HG02943 (cell line): ENCODE data around the gene KREMEN1.

Source experiments
- ATAC-seq: cut with Tn5 transposase; IDR thresholded peaks from one replicate; pipeline ENCODE4 v1.9.1; 2021; ENCODE audit warnings: mild to moderate bottlenecking, low read depth, moderate library complexity; ENCODE audit not compliant: unreplicated experiment

The KREMEN1 gene

GRCh38 chr22:29203488-29204454, 130.9 kb downstream of the KREMEN1 start:
- no peak for ATAC-seq

GRCh38 chr22:29204455-29205183, 131.8 kb downstream of the KREMEN1 start:
- no peak for ATAC-seq

DNA sequence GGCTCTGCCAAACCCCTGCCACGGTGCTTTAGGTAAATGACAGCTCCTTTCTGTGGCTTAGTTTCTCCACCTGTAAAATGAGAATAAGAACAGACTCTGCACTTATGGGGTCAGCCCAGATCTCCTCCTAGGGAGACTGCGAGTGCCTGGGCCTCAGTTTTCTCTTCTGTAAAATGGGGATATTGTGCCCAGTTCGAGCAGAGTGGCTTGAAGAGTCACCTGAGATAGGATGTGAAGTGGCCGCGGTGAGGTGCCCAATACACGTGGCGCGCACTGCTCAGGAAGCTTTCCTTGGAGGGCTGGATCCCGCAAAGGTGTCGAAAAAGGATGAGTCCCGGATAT, 132.4 kb downstream of the KREMEN1 start:
- no peak for ATAC-seq

DNA sequence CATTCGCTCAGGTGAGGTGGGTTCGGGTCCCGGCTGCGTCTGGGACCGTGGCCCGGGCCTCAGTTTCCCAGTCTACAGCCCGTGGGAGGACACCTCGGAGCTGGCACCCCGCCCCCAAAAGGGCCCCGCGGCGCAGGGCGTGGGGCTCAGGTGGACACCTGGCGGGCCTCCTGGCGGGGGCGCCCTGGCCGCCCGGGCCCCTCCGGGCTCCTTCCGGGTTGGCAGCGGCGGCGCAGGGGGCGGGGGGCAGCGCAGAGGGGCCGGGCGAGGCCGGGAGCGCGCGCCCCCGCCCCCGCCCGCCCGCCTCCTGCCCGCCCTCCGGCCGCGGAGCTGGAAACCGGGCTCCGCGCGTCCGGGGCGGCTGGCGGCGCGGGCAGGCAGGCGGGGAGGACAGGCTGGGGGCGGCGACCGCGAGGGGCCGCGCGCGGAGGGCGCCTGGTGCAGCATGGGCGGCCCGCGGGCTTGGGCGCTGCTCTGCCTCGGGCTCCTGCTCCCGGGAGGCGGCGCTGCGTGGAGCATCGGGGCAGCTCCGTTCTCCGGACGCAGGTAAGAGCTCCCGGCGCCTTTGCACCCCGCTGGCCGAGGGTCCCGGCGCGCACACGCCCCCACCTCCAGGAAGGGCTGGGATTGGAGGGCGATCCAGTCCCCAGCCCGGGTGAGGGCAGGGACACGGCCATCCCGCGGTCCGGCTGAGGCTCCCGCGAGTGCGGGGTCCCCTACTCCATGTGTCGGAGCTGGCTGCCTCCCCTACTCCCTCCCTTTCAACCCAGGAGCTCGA, 132.9 kb downstream of the KREMEN1 start, which contains the start of gene EMID1:
Gene EMID1, plus strand, starts transcription at position 303 of the 778 bp plus-strand sequence. Its CDS starts 143 bp downstream, at position 446.
- no peak for ATAC-seq

DNA sequence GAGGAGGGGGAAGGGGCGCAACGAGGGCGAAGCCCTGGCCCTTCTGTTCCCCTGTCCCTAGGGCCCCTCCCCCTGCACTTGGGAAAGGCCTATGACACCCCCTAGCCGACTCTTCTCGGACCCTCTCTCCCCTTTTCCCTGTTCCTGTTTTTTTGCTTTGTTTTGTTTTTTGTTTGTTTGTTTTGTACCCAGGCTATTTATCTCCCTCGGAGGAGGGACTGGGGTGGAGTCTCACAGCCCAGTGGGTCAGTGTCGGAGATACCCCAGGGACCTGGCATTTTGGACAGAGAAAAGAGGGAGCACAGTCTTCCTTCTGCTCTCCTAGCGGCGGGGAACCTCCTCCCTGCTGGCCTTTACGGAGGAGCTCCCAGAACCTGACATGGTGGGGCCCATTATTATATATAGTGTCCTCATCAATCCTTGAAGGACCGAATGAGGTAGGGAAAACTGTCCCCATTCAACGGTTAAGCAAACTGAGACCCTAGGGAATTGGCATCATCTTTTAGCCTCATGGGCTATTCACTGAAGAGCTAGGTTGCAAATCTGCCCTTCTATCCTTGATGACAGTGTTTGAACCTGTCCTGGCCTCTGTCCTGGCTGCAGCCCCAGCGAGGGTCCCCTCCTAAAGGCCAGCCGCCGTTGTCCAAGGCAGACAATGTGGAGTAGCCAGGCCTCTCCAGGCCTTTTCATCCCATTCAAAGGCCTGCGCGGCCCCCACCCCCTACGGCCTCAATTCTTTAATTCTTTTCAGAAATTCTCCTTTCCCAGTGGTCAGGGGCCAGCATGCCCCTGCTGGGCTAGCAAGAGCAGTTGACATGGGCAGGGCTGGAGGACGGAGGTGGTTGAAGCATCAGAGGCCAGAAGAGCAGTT, 133.8 kb downstream of the KREMEN1 start:
- no peak for ATAC-seq

- ATAC-seq: no peak
These were observed 134.4 kb downstream of the KREMEN1 start for GRCh38 chr22:29207243-29207550.

DNA sequence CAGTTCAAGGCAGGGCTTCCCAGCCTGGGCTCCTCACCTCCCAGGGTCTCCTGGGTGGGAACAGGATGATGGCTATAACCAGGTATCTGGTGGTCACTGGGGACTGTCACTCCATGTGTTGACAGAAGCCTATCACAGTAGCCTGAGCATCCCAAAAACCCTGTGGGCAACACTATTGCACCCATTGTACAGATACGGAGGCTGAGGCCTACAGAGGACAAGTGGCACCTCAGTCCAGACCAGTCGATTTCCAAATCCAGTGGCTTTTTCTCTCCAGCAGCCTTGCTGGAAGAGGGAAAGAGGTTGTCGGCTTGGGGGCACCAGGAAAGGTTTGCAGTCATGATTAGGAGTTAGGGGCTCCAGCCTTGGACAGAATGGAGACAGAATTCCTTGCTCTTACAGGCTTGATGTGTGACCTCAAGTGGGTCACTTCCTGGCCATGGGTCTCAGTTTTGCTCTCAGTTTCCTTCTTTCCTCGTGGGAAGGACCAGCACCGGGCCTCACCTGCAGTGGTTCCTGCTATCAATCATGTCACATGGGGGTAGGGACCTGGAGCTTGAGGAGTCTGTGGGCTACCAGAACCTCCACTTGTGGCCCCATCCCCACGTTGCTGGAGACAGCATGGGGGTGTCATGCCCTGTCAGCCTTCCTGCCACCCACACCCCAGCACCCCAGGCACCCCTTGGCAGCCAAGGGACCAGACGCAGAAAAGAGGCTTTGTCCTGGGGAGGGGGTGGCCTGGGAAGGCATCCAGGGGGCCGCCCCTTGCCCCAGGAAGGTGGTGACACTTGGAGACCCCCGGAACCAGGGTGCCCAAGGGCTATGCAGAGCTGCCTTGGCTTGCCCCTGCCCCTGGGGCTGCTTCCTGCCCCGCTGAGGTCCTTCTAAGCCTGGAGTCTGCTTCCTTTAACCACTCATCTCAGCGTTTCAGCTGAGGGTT, 135.0 kb downstream of the KREMEN1 start:
- no peak for ATAC-seq

- ATAC-seq: no peak
These were observed 135.6 kb downstream of the KREMEN1 start for GRCh38 chr22:29208502-29208862.

- no peak for ATAC-seq
These were observed 136.2 kb downstream of the KREMEN1 start for GRCh38 chr22:29208879-29209623.

DNA sequence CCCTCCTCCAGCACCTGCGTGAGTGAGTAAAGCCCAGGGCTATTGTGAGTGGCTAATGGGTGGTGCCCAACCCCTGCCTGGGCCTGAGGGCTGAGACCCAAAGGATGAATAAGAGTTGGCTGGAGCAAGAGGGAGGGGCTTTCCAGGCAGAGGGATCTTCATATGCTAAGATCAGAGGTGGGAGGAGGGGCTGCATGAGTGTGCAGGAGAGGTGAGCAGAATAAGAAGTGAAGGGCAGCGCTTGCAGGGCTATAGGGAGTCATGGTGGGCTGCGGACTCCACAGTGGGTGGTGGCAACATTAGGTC, 136.7 kb downstream of the KREMEN1 start:
- no peak for ATAC-seq

DNA sequence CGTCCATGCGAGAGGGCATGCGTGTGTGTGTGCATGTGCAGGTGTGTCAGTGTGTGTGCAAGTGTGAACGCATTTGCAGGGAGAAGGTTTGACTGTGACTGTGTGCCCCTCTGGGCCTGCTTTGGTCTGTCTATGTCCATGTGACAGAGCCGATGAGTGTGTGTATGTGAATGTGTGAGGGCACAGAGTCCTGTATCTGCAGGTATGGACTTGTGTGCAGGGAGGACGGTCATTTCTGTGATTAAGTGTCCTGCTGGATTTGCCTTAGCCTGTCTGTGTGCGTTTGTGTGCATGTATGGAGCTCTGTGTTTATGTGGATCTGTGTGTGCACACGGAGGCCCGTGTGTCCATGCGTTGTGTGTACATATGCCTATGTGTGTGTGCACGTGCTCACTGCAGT, 138.2 kb downstream of the KREMEN1 start:
- ATAC-seq: no peak

DNA sequence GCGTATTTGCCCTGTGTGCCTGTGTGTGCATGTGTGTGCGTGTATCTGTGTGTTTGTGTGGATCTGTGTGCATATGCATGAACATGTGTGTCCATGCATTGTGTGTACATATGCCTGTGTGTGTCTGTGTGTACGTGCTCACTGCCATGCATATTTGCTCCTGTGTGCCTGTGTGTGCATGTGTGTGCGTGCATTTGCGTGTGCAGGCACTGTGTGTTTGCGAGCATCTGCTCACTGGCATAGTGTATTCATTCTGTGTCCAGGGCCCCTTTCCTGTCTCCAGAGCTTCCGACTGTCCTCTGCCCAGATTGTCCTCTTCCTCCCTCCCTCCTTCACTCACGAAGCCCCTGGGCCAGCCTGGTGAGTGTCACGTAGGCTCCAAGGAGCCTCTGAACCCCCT, 138.6 kb downstream of the KREMEN1 start:
- ATAC-seq: no peak

GRCh38 chr22:29212743-29213142, 139.9 kb downstream of the KREMEN1 start:
- ATAC-seq: no peak

DNA sequence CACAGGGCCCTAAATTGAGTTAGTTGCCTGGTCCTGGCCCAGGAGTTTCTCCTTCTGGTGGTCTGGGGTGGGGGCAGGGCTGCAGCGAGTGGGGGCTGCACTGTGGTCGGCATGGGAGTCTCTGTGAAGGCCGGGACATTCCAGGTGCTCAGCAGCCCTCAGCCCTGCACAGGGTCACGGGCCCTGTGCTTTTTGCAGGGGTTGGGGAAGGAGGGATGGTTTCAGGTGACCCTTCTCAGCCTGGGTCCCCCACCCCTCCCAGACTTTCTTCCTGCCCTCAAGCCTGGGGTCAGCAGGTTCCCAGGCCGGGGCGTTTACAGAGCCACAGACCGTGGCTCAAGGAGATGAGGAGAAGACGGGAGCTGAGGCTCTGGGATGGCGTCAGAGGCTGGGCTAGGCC, 140.7 kb downstream of the KREMEN1 start:
- ATAC-seq: no peak

- ATAC-seq: no peak
These were observed 141.4 kb downstream of the KREMEN1 start for GRCh38 chr22:29214232-29214631.

GRCh38 chr22:29215012-29215860, 142.4 kb downstream of the KREMEN1 start:
- no peak for ATAC-seq

GRCh38 chr22:29216011-29216872, 143.4 kb downstream of the KREMEN1 start:
- ATAC-seq: no peak
